GM12878 (cell line): Measurements from ENCODE around the gene DMKN. TPM values are rescaled to one million over a fixed set of nuclear protein-coding genes. Genes with fewer than 3 reads are reported as not detected.

ENCODE experiments used
- CEBPB ChIP-seq, 2 experiments: fragments of 150-350 bp in 1 of 2; IDR thresholded peaks; 2 replicates each; pipeline ENCODE4 v1.6.1; 2012 to 2014; ENCODE audit warnings: low read depth in 2 of 2, low read length in 2 of 2, borderline replicate concordance in 1 of 2, inconsistent platforms in 1 of 2
- EED ChIP-seq: sonication (generic); IDR thresholded peaks from 2 replicates; pipeline ENCODE4 v1.6.1; 2016; ENCODE audit warnings: antibody characterized with exemption, low read depth
- EP300 ChIP-seq, 2 experiments: fragments of 150-350 bp in 1 of 2; IDR thresholded peaks; 2 replicates each; pipeline ENCODE4 v1.6.1; 2011 to 2012; ENCODE audit warnings: low read depth in 2 of 2, low read length in 2 of 2, borderline replicate concordance in 1 of 2, improper control_type of control experiment in 1 of 2, inconsistent platforms in 1 of 2; ENCODE audit not compliant: control insufficient read depth in 1 of 2
- FOS ChIP-seq: IDR thresholded peaks from 3 replicates; pipeline ENCODE4 v1.6.1; 2011; ENCODE audit warnings: borderline replicate concordance; ENCODE audit not compliant: insufficient read length; ENCODE audit errors: extremely low read depth
- HDAC2 ChIP-seq: fragments of 200-600 bp; sonication (generic); IDR thresholded peaks from 2 replicates; pipeline ENCODE4 v1.6.1; 2017
- IKZF2 ChIP-seq, 2 experiments: fragments of 450-650 bp; IDR thresholded peaks; 2 replicates each; pipeline ENCODE4 v1.6.1; 2017; ENCODE audit warnings: mild to moderate bottlenecking in 2 of 2, moderate library complexity in 2 of 2
- JUND ChIP-seq: IDR thresholded peaks from 2 replicates; pipeline ENCODE4 v1.6.1; 2012; ENCODE audit warnings: low read depth, mild to moderate bottlenecking, low read length, improper control_type of control experiment, moderate library complexity
- MLLT1 ChIP-seq: fragments of 450-650 bp; IDR thresholded peaks from 2 replicates; pipeline ENCODE4 v1.6.1; 2016; ENCODE audit warnings: mild to moderate bottlenecking
- MYB ChIP-seq: fragments of 150-350 bp; IDR thresholded peaks from 2 replicates; pipeline ENCODE4 v1.6.1; 2014; ENCODE audit warnings: mild to moderate bottlenecking, low read depth, low read length, borderline replicate concordance
- NFIC ChIP-seq: IDR thresholded peaks from 2 replicates; pipeline ENCODE4 v1.6.1; 2012; ENCODE audit warnings: low read depth, mild to moderate bottlenecking, inconsistent platforms, low read length, moderate library complexity
- RFX5 ChIP-seq: IDR thresholded peaks from 2 replicates; pipeline ENCODE4 v1.6.1; 2011; ENCODE audit warnings: low read depth, low read length, improper control_type of control experiment
- SIN3A ChIP-seq: IDR thresholded peaks from 2 replicates; pipeline ENCODE4 v1.6.1; 2012; ENCODE audit warnings: low read depth, low read length, improper control_type of control experiment
- polyA plus RNA-seq, 11 experiments: library from polyadenylated mRNA; depleted of rRNA in 4 of 11; unstranded in 6 of 11; stranded (reverse) in 5 of 11; fragments of >200 nt; fragmentation: Nextera tagmentation in 4 of 11; fragmentation: Illumina TruSeq in 1 of 11; extraction: Ambion mirVana in 4 of 11; extraction: Trizol in 1 of 11; gene quantifications; 1 replicate in 1 of 11; 2 replicates in 10 of 11; pipeline versions ENCODE4 v1.2.1 to v1.2.3, GENCODE V29; 2011 to 2016; ENCODE audit warnings: inconsistent platforms in 2 of 11, missing spikeins in 2 of 11, low read depth in 1 of 11
- total RNA-seq, 4 experiments: library from RNA; depleted of rRNA in 3 of 4; stranded (reverse); fragments of >200 nt in 3 of 4; fragmentation: Illumina TruSeq in 1 of 4; extraction: Trizol in 1 of 4; gene quantifications; 2 replicates each; pipeline versions ENCODE4 v1.2.1 to v1.2.3, GENCODE V29; 2013 to 2021
- TF ChIP-seq, protein P1 (sequence below): fragments of 450-650 bp; IDR thresholded peaks from 2 replicates; pipeline ENCODE4 v1.6.1; 2017; ENCODE audit warnings: mild to moderate bottlenecking, moderate library complexity
- TF ChIP-seq, protein P2 (sequence below): fragments of 450-650 bp; IDR thresholded peaks from 2 replicates; pipeline ENCODE4 v1.6.1; 2017; ENCODE audit warnings: borderline replicate concordance
- TF ChIP-seq, protein P3 (sequence below): fragments of 450-650 bp; IDR thresholded peaks from 2 replicates; pipeline ENCODE4 v1.6.1; 2018; ENCODE audit warnings: borderline replicate concordance, mild to moderate bottlenecking; ENCODE audit not compliant: partially characterized antibody

Gene DMKN
- total and polyA plus RNA-seq, 10 of the 15 experiments (the other 5 are each of a cell fraction or from before 2014, with no cell fraction given), result 36.4 to 114 (median 58.6) TPM

DNA sequence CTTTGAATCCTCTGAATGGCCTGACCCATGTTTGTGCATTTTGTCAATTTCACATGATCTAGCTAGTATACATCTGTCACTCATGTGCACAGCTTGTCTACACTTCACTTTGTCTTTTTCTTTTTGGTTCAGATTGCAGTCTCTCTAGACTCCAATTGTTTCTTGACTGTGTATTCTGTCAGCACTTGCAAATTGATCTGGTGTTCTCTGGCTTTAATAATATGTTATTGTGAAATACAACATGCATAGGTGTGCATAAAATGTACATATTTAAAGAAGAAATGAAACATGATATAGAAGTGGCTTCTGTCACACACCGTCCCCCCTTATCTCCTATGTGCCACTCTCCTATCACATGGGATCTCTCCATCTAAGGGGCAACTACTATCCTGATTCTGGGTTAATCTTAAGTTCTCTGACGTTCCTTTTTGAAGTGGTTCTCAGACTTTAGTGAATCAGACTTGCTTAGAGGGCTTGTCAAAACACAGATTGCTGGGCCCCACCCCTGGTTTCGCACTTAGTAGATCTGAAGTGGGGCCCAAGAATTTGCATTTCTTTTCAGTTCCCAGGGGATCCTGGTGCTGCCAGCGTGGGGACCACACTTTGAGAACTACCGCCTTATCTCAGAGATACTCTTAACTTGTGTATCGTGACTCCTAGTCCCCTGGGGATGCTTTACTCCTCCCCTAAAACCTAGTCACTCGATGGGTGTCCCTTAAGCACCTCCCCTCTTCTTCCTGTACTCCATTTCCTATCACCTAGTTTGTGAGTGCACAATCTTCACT is 29.0 kb downstream of the DMKN start (continued):
- TF ChIP-seq, protein P1, sequence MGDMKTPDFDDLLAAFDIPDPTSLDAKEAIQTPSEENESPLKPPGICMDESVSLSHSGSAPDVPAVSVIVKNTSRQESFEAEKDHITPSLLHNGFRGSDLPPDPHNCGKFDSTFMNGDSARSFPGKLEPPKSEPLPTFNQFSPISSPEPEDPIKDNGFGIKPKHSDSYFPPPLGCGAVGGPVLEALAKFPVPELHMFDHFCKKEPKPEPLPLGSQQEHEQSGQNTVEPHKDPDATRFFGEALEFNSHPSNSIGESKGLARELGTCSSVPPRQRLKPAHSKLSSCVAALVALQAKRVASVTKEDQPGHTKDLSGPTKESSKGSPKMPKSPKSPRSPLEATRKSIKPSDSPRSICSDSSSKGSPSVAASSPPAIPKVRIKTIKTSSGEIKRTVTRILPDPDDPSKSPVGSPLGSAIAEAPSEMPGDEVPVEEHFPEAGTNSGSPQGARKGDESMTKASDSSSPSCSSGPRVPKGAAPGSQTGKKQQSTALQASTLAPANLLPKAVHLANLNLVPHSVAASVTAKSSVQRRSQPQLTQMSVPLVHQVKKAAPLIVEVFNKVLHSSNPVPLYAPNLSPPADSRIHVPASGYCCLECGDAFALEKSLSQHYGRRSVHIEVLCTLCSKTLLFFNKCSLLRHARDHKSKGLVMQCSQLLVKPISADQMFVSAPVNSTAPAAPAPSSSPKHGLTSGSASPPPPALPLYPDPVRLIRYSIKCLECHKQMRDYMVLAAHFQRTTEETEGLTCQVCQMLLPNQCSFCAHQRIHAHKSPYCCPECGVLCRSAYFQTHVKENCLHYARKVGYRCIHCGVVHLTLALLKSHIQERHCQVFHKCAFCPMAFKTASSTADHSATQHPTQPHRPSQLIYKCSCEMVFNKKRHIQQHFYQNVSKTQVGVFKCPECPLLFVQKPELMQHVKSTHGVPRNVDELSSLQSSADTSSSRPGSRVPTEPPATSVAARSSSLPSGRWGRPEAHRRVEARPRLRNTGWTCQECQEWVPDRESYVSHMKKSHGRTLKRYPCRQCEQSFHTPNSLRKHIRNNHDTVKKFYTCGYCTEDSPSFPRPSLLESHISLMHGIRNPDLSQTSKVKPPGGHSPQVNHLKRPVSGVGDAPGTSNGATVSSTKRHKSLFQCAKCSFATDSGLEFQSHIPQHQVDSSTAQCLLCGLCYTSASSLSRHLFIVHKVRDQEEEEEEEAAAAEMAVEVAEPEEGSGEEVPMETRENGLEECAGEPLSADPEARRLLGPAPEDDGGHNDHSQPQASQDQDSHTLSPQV, result no peak
- no peak for TF ChIP-seq FOS
- no peak for TF ChIP-seq SIN3A
- TF ChIP-seq MLLT1, result no peak
- TF ChIP-seq, protein P2, sequence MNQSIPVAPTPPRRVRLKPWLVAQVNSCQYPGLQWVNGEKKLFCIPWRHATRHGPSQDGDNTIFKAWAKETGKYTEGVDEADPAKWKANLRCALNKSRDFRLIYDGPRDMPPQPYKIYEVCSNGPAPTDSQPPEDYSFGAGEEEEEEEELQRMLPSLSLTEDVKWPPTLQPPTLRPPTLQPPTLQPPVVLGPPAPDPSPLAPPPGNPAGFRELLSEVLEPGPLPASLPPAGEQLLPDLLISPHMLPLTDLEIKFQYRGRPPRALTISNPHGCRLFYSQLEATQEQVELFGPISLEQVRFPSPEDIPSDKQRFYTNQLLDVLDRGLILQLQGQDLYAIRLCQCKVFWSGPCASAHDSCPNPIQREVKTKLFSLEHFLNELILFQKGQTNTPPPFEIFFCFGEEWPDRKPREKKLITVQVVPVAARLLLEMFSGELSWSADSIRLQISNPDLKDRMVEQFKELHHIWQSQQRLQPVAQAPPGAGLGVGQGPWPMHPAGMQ, result no peak
- peak; percentile 59; the same call in 1 of the 2 replicates for TF ChIP-seq NFIC
- TF ChIP-seq EP300 (IDR thresholded peaks at IDR 0.05; ENCODE audit: borderline replicate concordance in 1 of 2, control insufficient read depth in 1 of 2, low read depth in 2 of 2, low read length in 2 of 2), result 0 out of 4 replicates have a peak, but pooled peaks of 1 of the 2 experiments have one; percentile 33
- TF ChIP-seq MYB, result no peak
- TF ChIP-seq, protein P3, sequence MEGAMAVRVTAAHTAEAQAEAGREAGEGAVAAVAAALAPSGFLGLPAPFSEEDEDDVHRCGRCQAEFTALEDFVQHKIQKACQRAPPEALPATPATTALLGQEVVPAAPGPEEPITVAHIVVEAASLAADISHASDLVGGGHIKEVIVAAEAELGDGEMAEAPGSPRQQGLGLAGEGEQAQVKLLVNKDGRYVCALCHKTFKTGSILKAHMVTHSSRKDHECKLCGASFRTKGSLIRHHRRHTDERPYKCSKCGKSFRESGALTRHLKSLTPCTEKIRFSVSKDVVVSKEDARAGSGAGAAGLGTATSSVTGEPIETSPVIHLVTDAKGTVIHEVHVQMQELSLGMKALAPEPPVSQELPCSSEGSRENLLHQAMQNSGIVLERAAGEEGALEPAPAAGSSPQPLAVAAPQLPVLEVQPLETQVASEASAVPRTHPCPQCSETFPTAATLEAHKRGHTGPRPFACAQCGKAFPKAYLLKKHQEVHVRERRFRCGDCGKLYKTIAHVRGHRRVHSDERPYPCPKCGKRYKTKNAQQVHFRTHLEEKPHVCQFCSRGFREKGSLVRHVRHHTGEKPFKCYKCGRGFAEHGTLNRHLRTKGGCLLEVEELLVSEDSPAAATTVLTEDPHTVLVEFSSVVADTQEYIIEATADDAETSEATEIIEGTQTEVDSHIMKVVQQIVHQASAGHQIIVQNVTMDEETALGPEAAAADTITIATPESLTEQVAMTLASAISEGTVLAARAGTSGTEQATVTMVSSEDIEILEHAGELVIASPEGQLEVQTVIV, result no peak
- TF ChIP-seq JUND, result no peak
- 0 out of 2 replicates have a peak, but pooled peaks have one; percentile 41 for TF ChIP-seq EED
- TF ChIP-seq IKZF2 (IDR thresholded peaks at IDR 0.05), result 0 out of 4 replicates have a peak, but pooled peaks of 1 of the 2 experiments have one; percentile 54
- TF ChIP-seq HDAC2, result no peak
- TF ChIP-seq RFX5, result no peak
- TF ChIP-seq CEBPB (IDR thresholded peaks at IDR 0.05; ENCODE audit: borderline replicate concordance in 1 of 2, low read depth in 2 of 2, low read length in 2 of 2), result no peak
